Kidney epithelial cell (primary cell): ENCODE measurements around the gene KIRREL3. TPM values are rescaled to one million over a fixed set of nuclear protein-coding genes. Genes with fewer than 3 reads are reported as not detected.

Experiments
- DNase-seq: peaks from one replicate; pipeline ENCODE4 v3.0.0-alpha.2; 2010; ENCODE audit warnings: low read depth
- H3K27me3 ChIP-seq: 2 replicates; pipeline ENCODE4 v1.6.0; 2011; ENCODE audit warnings: low read length; ENCODE audit not compliant: control insufficient read depth, insufficient read depth
- H3K36me3 ChIP-seq: 2 replicates; pipeline ENCODE4 v1.5.1; 2011; ENCODE audit warnings: low read length; ENCODE audit not compliant: control insufficient read depth, insufficient read depth
- H3K4me3 ChIP-seq: 2 replicates; pipeline ENCODE4 v1.5.1; 2011; ENCODE audit warnings: low read depth, mild to moderate bottlenecking, control low read depth, low read length
- total RNA-seq: library from RNA; depleted of rRNA; stranded (reverse); fragments of >200 nt; gene quantifications from 2 replicates; pipeline ENCODE4 v1.2.3, GENCODE V29; 2015
- TF ChIP-seq, protein P1 (sequence below): IDR thresholded peaks from 2 replicates; pipeline ENCODE4 v1.5.1; 2011; ENCODE audit warnings: mild to moderate bottlenecking, moderate library complexity, low read length, control low read depth, inconsistent platforms; ENCODE audit not compliant: insufficient read depth, poor library complexity, severe bottlenecking

KIRREL3 gene
- total RNA-seq, 1 donor from 2014 or later, result 1.3 TPM

GRCh38 chr11:126522606-126523005 is 478.0 kb downstream of the KIRREL3 start:
- Histone ChIP-seq H3K36me3 (no peaks in the 10 kb centered on the region), H3K27me3 (no peaks in the 10 kb centered on the region), H3K4me3 (no peak overlapping the region)
- TF ChIP-seq, protein P1, sequence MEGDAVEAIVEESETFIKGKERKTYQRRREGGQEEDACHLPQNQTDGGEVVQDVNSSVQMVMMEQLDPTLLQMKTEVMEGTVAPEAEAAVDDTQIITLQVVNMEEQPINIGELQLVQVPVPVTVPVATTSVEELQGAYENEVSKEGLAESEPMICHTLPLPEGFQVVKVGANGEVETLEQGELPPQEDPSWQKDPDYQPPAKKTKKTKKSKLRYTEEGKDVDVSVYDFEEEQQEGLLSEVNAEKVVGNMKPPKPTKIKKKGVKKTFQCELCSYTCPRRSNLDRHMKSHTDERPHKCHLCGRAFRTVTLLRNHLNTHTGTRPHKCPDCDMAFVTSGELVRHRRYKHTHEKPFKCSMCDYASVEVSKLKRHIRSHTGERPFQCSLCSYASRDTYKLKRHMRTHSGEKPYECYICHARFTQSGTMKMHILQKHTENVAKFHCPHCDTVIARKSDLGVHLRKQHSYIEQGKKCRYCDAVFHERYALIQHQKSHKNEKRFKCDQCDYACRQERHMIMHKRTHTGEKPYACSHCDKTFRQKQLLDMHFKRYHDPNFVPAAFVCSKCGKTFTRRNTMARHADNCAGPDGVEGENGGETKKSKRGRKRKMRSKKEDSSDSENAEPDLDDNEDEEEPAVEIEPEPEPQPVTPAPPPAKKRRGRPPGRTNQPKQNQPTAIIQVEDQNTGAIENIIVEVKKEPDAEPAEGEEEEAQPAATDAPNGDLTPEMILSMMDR, result no peak
- no peak for DNase-seq

GRCh38 chr11:126522152-126522551 is 478.4 kb downstream of the KIRREL3 start:
- DNase-seq, result no peak
- no peaks in the 10 kb centered on the region for H3K27me3 ChIP-seq
- TF ChIP-seq, protein P1, result no peak

DNA sequence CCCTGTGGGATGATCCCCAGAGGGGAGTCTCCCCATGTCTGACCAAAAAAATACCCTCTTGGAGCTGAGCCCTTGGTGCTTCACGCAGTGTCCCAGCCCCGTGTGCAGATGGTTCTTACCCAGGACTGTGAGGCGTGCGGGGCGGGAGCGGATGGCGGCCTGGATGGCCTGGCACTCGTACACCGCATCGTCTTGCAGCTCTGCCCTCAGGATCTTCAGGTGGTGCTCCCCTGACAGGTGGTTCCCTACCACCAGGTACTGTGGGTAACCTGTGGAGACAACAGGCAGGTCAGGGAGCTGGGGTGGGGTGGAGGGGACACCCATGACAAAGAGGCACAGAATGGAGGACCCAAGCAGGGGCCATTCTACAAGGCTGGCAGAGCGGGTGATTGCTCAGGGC is 479.4 kb downstream of the KIRREL3 start:
- DNase-seq, result no peak
- H3K4me3 ChIP-seq, result no peak overlapping the region
- no peaks in the 10 kb centered on the region for H3K36me3 ChIP-seq
- H3K27me3 ChIP-seq, result no peaks in the 10 kb centered on the region
- TF ChIP-seq, protein P1, result no peak

More at GRCh38 chr11:126522152-126522551, 478.4 kb downstream of the KIRREL3 start:
- H3K36me3 ChIP-seq, result no peaks in the 10 kb centered on the region
- H3K4me3 ChIP-seq, result no peak overlapping the region

GRCh38 chr11:126519764-126520734 is 480.5 kb downstream of the KIRREL3 start:
- DNase-seq, result no peak
- Histone ChIP-seq H3K27me3 (no peaks in the 10 kb centered on the region), H3K4me3 (no peak overlapping the region), H3K36me3 (no peaks in the 10 kb centered on the region)
- TF ChIP-seq, protein P1, result no peak

DNA sequence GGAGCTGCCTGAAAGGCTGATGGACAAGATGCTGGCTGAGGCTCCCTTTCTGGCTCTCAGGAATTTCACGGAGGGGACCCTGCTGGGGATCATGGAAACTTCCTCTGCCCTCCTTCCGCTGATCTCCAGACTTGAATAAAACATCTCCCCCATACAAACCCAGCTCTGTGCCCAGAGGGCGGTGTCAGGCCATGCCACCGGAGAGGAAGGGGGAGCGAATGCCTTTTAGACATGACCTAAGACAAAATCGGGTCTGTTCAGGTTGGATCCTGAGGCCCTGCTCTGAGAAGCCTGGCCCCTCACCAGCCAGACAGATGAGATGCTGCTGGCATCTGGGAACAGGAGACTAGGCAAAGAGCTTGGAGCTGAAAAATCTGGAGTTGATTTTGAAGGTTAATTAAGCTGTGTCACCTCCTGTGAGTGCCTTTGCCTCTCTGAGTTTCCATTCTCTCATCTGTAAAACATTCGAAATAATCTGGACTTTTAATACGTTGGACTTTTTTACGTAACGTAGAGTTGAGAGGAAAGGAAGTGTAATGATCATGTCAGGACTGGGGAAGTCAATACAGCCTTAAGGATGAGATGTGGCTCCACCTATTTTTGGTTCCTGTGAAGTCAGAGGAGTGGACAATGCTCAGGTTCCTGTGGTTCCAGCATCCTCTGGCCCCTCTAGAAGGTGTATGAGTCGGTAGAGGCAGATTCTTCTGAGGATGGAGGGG is 481.4 kb downstream of the KIRREL3 start:
- H3K36me3 ChIP-seq, result no peaks in the 10 kb centered on the region
- no peaks in the 10 kb centered on the region for H3K27me3 ChIP-seq
- no peak overlapping the region for H3K4me3 ChIP-seq
- DNase-seq, result no peak
- TF ChIP-seq, protein P1, result no peak
